ENCODE results near the gene RGS19.

The RGS19 gene

DNA sequence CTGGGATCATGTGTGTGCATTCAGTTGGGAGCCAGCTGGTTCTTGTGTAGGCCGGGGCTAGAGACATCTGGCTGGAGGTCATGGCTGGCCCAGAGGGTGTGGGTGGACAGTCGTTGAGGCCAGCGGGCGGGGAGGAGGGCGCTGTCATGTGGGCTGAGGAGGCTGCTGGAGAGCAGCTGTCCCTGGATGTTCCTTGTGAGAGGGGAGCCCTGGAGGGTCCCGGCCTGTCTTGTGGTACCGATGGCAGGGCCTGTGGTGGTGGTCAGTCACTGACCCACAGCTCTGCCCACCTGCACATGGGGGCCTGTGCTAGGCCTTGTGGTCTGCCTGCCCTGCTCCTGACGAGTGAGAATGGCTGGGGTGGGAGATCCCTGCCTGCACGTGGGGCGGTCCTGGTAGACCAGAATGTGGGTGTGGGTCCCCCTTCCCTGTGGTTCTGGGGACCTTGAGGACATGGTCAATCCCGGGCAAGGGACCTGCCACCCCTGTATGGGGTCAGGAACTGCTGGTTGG, 45.3 kb downstream of the RGS19 start:
- POLR2A ChIA-PET: no interaction called here
- no peak for DNase-seq (ENCODE audit: extremely low spot score)
- CTCF ChIA-PET: interaction anchor here (0.9 kb wide), 1 partner anchor 86 kb away, joined by 4 read pairs; no protein-coding TSS in a partner anchor
- TF ChIP-seq LEF1 (IDR thresholded peaks at IDR 0.05; ENCODE audit: borderline replicate concordance): no peak
- no peak for TF ChIP-seq FOXM1 (IDR thresholded peaks at IDR 0.05; ENCODE audit: borderline replicate concordance)
- no peak for TF ChIP-seq SUZ12 (IDR thresholded peaks at IDR 0.05)
- TF ChIP-seq BHLHE40 (IDR thresholded peaks at IDR 0.05; ENCODE audit: borderline replicate concordance): no peak
- TF ChIP-seq ARNT (IDR thresholded peaks at IDR 0.05): no peak
- no peak for TF ChIP-seq SP1 (IDR thresholded peaks at IDR 0.05)
- no peak for TF ChIP-seq NFRKB (IDR thresholded peaks at IDR 0.05)
- TF ChIP-seq FOXA1 (IDR thresholded peaks at IDR 0.05): no peak
- no peak for TF ChIP-seq L3MBTL2 (conservative IDR thresholded peaks at IDR 0.05)
- no peak for TF ChIP-seq PKNOX1 (IDR thresholded peaks at IDR 0.05)
- TF ChIP-seq HDGF (IDR thresholded peaks at IDR 0.05; ENCODE audit: borderline replicate concordance): no peak
- TF ChIP-seq ZNF384 (IDR thresholded peaks at IDR 0.05): no peak
- no peak for TF ChIP-seq ELF4 (IDR thresholded peaks at IDR 0.05)
- TF ChIP-seq CTBP1 (IDR thresholded peaks at IDR 0.05; ENCODE audit: borderline replicate concordance): no peak
- TF ChIP-seq TARDBP (IDR thresholded peaks at IDR 0.05): no peak
- no peak for TF ChIP-seq FOXK2 (IDR thresholded peaks at IDR 0.05)

DNA sequence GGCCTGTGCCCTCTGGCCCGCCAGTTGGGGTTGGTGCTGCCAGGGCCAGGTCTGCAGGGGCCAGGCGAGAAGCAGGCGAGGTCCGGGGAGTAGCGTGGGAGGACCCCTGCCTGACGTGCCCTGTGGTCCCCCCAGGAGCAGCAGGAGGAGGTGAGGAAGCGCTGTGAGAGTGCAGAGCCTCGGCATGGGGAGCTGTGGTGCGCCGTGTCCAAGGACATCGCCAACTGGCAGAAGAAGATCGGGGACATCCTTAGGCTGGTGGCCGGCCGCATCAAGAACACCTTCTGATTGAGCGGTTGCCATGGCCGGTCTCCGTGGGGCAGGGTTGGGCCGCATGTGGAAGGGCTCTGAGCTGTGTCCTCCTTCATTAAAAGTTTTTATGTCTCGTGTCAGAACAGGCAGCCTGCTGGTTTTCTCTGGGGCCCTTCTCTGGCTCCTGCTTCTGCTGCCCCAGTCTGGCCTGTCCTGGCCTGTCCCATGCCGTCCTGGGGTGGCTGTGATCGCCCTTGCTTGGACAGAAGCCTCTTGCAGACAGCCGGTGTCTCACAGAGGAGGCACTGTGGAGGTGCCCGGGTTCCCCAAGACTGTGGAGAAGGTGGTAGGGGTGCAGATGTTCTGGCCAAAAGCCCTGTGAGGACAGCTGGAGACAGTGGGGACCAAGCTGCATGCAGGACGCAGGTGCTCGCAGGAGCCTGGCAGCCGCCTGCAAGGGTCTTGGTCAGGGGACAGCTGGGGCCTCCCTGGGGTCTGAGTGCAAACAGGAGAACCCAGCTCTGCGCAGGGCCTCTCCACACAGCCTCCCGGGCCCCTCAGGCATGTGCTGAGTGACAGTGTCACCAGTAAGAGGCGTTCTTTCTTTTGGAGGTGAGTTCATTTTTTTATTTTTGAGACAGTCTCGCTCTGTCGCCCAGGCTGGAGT, 46.4 kb downstream of the RGS19 start:
- POLR2A ChIA-PET: interaction anchor here (0.6 kb wide), 1 partner anchor 20 kb away, joined by 3 read pairs; no protein-coding TSS in a partner anchor
- CTCF ChIA-PET: no interaction called here
- no peak for TF ChIP-seq FOXK2 (IDR thresholded peaks at IDR 0.05)
- no peak for TF ChIP-seq SUZ12 (IDR thresholded peaks at IDR 0.05)
- TF ChIP-seq ELF4 (IDR thresholded peaks at IDR 0.05): no peak
- no peak for TF ChIP-seq PKNOX1 (IDR thresholded peaks at IDR 0.05)
- TF ChIP-seq BHLHE40 (IDR thresholded peaks at IDR 0.05; ENCODE audit: borderline replicate concordance): no peak
- no peak for TF ChIP-seq CTBP1 (IDR thresholded peaks at IDR 0.05; ENCODE audit: borderline replicate concordance)
- TF ChIP-seq NFRKB (IDR thresholded peaks at IDR 0.05): no peak
- no peak for TF ChIP-seq LEF1 (IDR thresholded peaks at IDR 0.05; ENCODE audit: borderline replicate concordance)
- TF ChIP-seq SP1 (IDR thresholded peaks at IDR 0.05): no peak
- no peak for TF ChIP-seq TARDBP (IDR thresholded peaks at IDR 0.05)
- DNase-seq (ENCODE audit: extremely low spot score): no peak

DNA sequence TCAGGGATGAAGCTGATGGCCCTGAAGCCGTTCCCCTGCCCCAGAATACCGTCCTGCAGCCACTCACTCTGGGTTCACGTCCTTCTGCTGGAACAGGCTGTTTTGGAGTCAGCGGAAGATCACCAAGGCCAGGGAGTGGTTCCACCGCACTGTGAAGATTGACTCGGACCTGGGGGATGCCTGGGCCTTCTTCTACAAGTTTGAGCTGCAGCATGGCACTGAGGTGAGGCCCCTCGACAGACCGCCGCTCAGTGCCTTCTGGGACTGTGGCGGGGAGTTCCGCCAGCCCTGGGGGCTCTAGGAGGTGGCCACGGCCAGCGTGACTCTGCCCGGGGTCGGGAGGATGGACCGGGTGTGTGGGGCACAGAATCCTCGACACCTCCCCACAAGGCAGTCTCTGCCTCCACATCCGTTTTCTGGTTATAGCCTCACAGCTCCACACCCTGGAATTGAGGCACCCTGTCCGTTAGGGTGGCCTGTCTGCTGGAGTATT, 47.5 kb downstream of the RGS19 start:
- DNase-seq (ENCODE audit: extremely low spot score): no peak
- POLR2A ChIA-PET: no interaction called here
- CTCF ChIA-PET: no interaction called here
- TF ChIP-seq HDGF (IDR thresholded peaks at IDR 0.05; ENCODE audit: borderline replicate concordance) (no peak), ZNF384 (IDR thresholded peaks at IDR 0.05) (no peak), TARDBP (IDR thresholded peaks at IDR 0.05) (no peak), L3MBTL2 (conservative IDR thresholded peaks at IDR 0.05) (no peak), CTBP1 (IDR thresholded peaks at IDR 0.05; ENCODE audit: borderline replicate concordance) (no peak), SUZ12 (IDR thresholded peaks at IDR 0.05) (no peak), FOXM1 (IDR thresholded peaks at IDR 0.05; ENCODE audit: borderline replicate concordance) (no peak), NFRKB (IDR thresholded peaks at IDR 0.05) (no peak), BHLHE40 (IDR thresholded peaks at IDR 0.05; ENCODE audit: borderline replicate concordance) (no peak), LEF1 (IDR thresholded peaks at IDR 0.05; ENCODE audit: borderline replicate concordance) (no peak), SP1 (IDR thresholded peaks at IDR 0.05) (no peak), ARNT (IDR thresholded peaks at IDR 0.05) (no peak), ELF4 (IDR thresholded peaks at IDR 0.05) (no peak), FOXK2 (IDR thresholded peaks at IDR 0.05) (no peak), FOXA1 (IDR thresholded peaks at IDR 0.05) (no peak), PKNOX1 (IDR thresholded peaks at IDR 0.05) (no peak)

DNA sequence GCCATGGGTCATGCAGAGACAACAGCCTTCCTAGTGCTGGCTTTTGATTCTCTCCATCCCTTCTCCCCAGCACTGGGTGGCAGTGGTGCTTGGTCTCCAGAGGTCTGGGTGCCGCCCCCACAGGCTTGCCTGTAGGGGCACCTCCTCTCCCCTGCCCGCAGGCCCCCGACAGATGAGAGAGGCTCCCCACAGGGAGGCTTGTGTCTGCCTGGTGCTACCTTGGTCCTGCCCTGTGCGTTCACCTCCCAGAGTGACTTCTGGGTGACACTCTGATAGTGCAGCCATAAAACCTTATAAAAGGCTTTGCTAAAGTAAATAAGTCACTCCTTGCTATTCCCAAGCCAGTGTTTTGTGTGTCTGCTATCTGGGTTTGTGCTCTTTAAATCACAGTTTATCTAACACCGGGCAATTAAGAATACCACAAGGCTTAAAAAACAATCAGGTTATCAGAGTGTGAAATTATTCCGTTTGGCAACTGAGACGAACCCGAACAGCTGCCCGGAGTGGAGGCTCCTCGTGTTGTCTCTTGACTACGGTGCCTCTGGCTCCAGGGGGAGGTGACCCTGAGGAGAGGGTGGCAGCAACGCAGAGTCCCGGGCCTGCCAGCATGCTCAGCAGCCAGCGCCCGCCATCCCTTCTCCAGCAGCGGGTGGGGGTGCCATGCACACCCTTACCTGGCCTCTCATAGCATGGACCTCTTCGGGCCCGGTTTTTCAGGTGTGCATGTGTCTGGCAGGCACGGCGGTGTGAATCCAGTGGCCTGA, 48.8 kb downstream of the RGS19 start:
- no peak for DNase-seq (ENCODE audit: extremely low spot score)
- POLR2A ChIA-PET: no interaction called here
- CTCF ChIA-PET: no interaction called here
- no peak for TF ChIP-seq FOXK2 (IDR thresholded peaks at IDR 0.05)
- no peak for TF ChIP-seq LEF1 (IDR thresholded peaks at IDR 0.05; ENCODE audit: borderline replicate concordance)
- no peak for TF ChIP-seq TARDBP (IDR thresholded peaks at IDR 0.05)
- no peak for TF ChIP-seq FOXM1 (IDR thresholded peaks at IDR 0.05; ENCODE audit: borderline replicate concordance)
- no peak for TF ChIP-seq PKNOX1 (IDR thresholded peaks at IDR 0.05)
- TF ChIP-seq ZNF384 (IDR thresholded peaks at IDR 0.05): no peak
- TF ChIP-seq BHLHE40 (IDR thresholded peaks at IDR 0.05; ENCODE audit: borderline replicate concordance): no peak
- TF ChIP-seq NFRKB (IDR thresholded peaks at IDR 0.05): no peak
- no peak for TF ChIP-seq ELF4 (IDR thresholded peaks at IDR 0.05)
- TF ChIP-seq FOXA1 (IDR thresholded peaks at IDR 0.05): no peak

All from HEK293T (cell line).